Colon (tissue), 2 donors: ENCODE data around the gene TXNDC16.
"Not testable (repeated sequence)": the region's sequence is repeated elsewhere in the genome, so short reads cannot be mapped to it uniquely, and the experiment has no call there.

Experiments
- FAIRE-seq: peaks from 2 replicates; lab custom pipeline; 2012; peaks lifted over from hg19 to GRCh38; lab: Jason Lieb, UNC
- donor health status: control.
- donor health status: control.

TXNDC16 gene

GRCh38 chr14:52536269-52536668, 16.0 kb downstream of the TXNDC16 start:
- no peak for FAIRE-seq

- FAIRE-seq = no peak
These were observed 20.8 kb downstream of the TXNDC16 start for GRCh38 chr14:52531481-52531880.

DNA sequence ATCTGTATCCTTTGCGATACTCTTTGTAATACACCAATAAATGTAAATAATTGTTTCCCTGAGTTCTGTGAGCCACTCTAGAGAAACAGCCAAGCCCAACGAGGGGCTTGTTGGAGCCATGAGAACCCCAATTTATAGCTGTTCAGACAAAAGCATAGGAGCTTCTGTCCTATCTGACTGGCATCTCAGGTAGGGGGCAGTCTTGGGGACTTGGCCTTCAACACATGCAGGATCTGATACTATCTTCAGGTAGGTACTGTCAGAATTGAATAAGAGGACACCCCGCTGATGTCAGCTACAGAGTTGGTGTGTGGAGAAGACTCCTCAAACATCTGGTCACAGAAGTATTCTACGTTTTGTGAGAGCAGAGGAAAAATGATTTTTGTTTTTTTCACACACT, 25.3 kb downstream of the TXNDC16 start:
- FAIRE-seq = no peak

DNA sequence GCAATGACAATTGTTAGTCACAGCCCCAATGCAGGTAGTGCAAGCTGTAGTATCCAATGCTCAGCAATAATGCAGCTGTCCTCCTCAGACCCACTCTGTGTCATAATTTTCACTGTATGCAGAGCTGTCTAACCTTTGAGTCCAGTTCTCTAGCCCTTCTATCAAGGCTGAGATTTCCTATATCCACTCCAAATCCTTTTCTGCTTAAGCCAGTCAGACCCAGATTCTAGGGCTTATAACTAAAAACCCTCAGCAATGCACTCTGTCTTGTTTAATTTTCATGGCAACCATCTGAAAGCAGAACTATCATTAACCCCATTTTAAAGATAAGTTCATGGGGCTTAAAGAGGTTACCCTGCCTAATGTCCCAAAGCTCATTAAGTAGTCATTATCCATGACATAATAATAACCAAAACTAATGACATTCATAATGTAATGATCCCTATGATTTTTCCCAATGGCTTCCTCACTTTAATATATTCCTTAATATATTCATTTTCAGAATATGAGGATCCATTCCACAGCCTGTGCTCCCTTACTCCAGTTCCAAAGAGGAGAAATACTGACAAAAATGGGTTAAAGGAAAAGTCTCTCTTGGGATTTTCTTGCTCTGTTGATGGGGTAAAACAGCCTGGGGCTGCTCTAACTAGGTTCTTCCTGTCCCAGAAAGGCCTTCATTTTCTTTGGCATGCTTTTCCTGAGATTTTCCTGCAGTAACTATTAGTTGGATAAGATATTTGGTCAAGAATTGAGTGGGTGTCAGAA, 29.5 kb downstream of the TXNDC16 start:
- FAIRE-seq = no peak

GRCh38 chr14:52522033-52522432, 30.3 kb downstream of the TXNDC16 start:
- FAIRE-seq = no peak

DNA sequence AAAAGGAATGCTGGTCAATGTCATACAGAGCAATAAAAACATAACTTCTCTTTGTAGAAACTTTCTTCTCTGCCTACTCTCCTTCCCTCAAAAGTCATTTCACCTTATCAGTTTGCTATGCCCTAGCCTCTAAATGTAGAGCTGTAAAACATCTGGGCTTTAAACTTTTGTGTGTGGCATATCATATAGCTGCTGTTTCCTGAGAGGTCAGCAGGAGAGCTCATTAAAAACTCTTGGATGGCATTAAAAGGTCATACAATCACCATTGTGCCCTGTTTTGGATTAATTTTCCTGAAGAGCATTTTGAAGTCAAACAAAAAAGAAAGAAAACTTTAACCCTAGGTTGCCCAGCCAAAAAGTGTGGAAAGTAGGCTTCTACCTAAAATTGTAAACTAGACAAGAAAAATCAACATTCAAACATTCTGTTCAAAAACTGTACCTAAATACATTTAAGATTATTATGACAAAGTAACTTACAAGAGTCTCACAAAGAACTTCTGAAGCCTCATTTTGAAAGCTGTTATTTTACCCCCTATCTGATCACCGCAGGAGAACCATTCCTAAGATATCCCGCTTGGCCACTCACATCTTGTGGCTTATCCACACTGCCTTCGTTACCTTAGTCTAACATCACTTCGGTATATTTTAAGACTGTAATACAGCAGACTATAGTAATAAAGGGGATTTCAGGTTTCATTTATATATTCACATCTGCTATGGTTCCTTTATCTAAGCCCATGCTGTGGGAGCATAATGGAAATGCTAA, 38.1 kb downstream of the TXNDC16 start:
- no peak for FAIRE-seq

- no peak for FAIRE-seq
These were observed 39.1 kb downstream of the TXNDC16 start for GRCh38 chr14:52513249-52513648.

DNA sequence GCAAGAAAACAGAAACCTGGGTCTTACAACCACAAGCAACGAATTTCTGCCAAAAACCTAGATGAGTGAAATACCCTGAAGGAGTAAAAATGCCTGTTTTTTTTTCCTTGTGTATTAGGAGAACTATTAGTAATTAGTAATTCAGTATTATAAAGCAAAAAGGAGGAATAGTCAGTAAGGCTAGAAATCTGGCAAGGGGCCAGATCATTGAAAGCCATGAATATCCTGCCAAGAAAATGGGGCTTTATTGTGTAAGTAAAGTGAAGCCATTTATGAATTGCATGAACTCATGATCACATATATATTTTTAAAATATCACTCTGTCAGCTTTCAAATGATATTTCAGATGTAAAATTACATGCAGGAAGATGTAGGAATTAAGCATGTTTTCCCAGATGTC, 57.9 kb downstream of the TXNDC16 start:
- no peak for FAIRE-seq

DNA sequence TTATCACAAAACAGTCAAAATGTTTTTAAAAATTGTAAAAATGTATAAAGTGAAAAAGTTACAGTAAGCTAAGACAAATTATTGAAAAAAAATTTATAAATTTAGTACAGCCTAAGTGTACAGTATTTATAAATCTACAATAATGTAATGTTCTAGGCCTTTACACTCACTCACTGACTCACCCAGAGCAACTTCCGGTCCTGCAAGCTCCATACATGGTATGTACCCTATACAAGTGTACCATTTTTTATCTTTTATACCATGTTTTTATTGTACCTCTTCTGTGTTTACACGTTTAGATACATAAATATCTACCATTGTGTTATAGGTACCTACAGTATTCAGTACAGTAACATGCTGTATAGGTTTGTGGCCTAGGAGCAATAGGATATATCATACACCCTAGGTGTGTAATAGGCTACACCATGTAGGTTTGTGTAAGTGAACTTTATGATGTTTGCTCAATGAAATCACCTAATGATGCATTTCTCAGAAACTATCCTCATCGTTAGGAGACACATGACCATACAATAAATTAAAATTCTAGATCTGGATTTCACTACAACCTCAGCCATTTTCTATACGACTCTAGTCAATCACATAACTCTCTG, 66.8 kb downstream of the TXNDC16 start:
- peak; percentile 80 for FAIRE-seq

GRCh38 chr14:52481864-52482263, 70.4 kb downstream of the TXNDC16 start:
- FAIRE-seq = no peak

DNA sequence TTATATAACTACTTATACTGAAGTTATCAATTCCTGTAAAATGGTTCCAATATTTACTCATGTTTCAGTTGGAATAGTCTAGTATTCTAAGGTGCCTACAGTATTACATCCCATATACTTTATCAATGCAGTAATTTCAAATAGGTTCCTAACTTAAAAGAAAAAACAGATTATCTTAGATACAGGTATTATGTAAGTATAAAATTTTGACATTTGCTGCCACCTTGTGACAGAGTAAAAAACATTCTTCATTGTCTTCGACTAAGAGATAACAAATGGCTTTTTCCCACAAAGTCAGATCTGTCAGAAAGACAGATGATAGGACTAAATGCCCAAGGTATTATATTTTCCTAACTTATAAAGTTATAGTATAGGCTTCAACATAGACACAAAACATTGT, 78.7 kb downstream of the TXNDC16 start:
- FAIRE-seq = peak; percentile 82

DNA sequence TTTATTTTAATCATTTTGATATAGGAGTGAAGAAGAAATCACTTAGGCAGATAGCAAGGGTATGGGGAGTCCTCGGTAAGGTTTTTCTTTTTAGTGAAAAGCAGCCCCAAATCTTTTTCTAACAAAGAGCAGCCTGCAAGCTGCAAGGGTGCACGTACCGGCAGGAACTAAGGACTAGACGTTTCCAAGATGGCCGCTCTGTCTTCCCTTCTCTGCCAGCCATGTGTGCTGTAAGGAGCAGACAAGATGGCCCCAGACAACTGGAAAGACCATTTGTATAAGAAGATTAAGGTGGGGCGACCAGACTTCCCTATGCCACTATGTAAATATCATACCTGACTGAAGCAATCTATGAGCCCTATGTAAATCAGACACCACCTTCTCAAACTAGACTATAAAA, 79.6 kb downstream of the TXNDC16 start:
- FAIRE-seq = no peak

DNA sequence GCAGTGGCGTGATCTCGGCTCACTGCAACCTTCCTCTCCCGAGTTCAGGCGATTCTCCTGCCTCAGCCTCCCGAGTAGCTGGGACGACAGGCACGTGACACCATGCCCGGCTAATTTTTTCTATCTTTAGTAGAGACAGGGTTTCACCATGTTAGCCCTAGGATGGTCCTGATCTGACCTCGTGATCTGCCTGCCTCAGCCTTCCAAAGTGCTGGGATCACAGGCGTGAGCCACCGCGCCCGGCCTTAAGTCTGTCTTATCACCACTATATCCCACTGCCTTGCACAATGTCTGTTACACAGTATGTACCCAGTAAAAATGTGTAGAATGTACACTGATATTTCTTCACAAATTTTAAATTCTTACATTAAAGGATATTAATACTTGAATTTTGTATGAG, 80.1 kb downstream of the TXNDC16 start:
- FAIRE-seq = not testable (repeated sequence)

DNA sequence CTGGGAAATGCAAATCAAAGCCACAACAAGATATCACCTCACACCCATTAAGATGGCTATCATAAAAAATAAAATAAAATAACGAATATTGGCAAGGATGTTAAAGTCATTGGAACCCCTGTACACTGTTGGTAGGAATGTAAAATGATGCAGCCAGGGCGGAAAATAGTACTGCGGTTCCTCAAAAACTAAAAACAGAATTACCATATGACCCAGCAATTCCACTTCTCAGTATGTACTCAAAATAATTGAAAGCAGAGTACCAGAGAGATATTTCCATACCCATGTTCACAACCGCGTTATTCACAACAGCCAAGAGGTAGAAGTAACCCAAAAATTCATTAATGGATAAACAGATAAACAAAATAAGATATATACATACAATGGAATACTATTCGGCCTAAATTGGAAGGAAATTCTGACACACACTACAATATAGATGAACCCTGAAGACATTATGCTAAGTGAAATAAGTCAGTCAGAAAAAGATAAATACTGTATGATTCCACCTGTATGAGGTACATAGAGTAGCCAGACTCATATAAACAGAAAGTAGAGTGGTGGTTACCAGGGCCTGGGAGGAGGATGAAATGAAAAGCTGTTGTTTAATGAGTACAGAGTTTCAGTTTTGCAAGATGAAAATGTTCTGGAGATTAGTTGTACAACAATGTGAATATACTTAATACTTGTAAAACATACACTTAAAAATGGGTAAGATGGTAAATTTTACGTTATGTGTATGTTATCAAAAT, 84.6 kb downstream of the TXNDC16 start:
- FAIRE-seq = no peak

DNA sequence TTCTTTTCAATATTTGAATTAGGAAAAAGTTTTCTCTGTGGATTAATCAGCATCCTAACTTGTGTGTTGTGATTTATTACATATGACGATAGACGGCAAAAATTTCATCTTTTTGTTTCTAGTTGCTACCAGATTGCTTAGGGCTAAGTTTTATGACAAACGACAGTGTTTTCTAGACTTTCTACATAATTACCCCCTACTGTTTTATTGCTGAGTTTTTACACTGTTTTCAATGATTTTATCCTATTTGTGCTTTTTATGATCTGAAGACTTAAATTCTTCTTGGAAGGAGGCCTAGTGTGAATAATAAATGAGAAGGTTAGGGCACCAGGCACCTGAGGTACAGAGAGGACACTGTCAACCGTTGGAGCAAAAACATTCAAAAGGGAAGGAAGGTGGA, 88.1 kb downstream of the TXNDC16 start:
- no peak for FAIRE-seq

- FAIRE-seq = no peak
These were observed 88.9 kb downstream of the TXNDC16 start for GRCh38 chr14:52463375-52463774.

DNA sequence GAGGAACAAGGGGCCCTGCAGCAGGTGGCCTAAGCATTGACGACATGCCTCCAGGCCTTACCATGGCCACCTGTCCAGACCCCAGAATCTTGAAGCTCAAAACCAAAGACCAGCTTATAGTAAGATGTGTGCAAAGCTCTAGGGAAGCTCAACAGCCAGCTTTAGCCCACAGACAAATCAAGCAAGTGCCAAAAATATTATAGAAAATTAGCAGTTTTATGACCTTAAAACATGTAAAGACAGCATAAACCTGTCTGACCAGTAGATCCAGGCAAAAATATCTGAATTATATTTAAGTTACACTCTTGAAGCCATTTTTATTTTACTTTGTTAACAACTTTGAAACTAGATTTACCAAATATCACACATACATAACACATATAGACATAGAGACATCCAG, 90.6 kb downstream of the TXNDC16 start:
- no peak for FAIRE-seq

- FAIRE-seq = no peak
These were observed 93.6 kb downstream of the TXNDC16 start for GRCh38 chr14:52458721-52459085.

DNA sequence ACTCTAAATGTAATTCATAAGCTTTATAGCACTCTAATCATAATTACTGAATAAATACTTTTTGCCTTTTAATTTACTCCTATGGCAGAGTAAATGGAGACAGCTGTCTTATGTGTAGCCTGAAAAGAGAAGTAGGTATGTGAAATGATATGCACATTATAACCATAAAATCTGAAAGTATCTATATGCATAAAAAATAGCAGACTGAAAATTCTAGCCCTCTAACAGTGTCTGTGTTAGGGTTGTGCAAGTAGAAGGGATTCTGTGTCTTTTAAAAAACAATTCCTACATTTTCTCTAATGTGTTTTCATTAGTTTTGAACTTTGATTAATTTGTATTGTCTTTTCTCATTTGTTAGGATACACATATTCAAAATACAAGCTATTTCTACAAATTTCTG, 94.9 kb downstream of the TXNDC16 start:
- FAIRE-seq = no peak

GRCh38 chr14:52455291-52456088, 96.8 kb downstream of the TXNDC16 start:
- FAIRE-seq = no peak

GRCh38 chr14:52447236-52447635, 105.1 kb downstream of the TXNDC16 start:
- FAIRE-seq = no peak

GRCh38 chr14:52446355-52446754, 106.0 kb downstream of the TXNDC16 start:
- no peak for FAIRE-seq
